NCI-H510A (cell line): Measurements from ENCODE around the gene EPHA6.
"Not testable (repeated sequence)": the region's sequence is repeated elsewhere in the genome, so short reads cannot be mapped to it uniquely, and the experiment has no call there.

ENCODE experiments used
- DNase-seq: peaks from one replicate; lab custom pipeline; 2025; lab: John Stamatoyannopoulos, UW

The EPHA6 gene

DNA sequence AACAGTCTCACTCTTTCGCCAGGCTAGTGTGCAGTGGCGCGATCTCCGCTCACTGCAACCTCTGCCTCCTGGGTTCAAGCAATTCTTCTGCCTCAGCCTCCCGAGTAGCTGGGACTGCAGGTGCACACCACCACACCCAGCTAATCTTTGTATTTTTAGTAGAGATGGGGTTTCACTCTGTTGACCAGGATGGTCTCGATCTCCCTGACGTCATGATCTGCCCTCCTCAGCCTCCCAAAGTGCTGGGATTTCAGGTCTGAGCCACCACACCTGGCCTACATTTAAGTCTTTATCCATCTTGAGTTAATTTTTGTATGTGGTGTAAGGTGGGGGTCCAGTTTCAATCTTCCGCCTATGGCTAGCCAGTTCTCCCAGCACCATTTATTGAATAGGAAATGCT lies 211.2 kb downstream of the EPHA6 start:
- DNase-seq: not testable (repeated sequence)

DNA sequence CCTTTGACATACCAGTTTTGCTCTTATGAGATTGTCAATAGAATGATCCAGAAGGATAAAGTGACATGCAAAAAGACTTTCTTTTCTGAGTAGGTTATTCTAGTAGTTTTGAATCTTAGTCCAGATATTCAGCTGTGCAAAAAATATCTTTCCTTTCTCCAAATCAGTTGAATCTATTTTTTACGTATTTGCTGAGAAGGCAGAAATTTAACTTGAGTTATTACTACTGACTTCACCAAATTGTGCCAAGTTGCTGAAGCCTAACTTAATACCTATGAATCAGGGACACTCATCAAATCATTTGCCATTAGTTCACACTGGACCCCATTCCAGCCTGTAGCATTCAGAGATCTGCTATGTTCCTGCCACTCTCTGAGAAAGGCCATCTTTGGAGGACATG lies 215.6 kb downstream of the EPHA6 start:
- no peak for DNase-seq

DNA sequence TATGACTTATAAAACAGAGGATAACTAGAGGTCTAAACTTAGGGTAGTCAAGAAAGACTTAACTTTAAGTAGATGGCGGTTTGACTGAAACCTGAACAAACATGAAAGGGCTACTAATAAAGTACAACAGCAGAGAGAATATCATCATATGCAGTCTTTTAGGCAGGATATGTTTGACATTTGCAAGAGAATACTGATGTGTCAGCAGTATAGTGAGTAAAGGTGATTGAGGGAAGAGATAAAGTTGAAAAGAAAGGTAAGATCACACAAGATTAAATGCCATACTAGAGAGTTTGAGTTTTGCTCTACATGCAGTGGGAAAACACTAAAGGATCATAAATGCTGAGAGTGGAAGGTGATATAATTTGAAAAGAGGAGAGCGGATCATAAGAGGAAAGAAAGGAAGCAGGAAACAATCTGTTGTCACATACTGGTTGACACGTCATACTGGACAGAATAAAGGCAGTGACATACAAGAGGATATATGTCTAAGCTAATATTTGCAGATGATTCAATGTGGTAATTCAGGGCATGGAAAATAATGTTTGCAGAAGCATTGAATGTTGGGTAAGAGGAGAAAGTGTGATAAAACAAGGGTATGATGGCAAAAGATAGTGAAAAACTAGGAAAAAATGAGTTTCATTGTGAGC lies 223.0 kb downstream of the EPHA6 start:
- peak; percentile 6 for DNase-seq

DNA sequence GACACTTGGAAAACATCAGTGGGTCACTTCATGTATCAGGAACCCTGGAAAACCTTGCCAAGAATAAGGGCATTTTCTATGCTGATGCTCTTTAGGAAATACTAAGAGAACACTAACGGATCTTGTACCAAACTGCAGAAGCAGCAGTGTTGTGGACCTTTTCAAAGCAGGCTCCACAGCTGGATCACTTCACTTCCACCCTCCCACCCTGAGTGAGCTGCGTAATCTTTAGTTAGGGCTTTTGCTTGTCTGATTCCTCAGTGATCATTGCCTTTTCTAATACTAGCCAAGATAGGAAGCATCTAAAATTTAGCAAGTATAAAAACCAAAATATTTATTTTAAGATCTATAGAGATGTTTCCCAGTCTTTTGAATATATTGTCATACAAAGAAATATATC lies 229.0 kb downstream of the EPHA6 start:
- no peak for DNase-seq

GRCh38 chr3:97057365-97057764 lies 243.0 kb downstream of the EPHA6 start:
- DNase-seq: no peak

GRCh38 chr3:97059168-97059567 lies 244.8 kb downstream of the EPHA6 start:
- no peak for DNase-seq

GRCh38 chr3:97066531-97066930 lies 252.1 kb downstream of the EPHA6 start:
- DNase-seq: no peak

DNA sequence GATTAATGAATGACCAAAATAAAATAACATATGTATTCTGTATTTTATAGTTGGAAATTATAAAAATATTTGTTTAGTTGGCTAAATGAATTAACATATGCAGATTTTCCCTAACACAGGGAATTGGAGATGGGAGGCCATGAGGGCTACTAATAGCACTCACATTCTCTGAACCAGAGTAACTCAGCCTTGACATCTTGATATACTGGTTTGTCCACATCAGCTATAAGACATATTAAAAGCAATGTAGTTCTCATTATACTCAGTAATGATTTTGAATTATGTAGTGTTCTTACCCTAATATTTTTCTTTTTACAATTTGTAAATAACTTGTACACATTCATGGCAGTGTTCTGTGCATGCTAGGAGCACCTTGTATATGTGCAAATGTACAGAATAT lies 255.9 kb downstream of the EPHA6 start:
- no peak for DNase-seq

GRCh38 chr3:97074546-97074945 lies 260.2 kb downstream of the EPHA6 start:
- DNase-seq: no peak

- DNase-seq: no peak
These were observed 262.3 kb downstream of the EPHA6 start for GRCh38 chr3:97076673-97077072.

GRCh38 chr3:97089621-97090020 lies 275.2 kb downstream of the EPHA6 start:
- no peak for DNase-seq

DNA sequence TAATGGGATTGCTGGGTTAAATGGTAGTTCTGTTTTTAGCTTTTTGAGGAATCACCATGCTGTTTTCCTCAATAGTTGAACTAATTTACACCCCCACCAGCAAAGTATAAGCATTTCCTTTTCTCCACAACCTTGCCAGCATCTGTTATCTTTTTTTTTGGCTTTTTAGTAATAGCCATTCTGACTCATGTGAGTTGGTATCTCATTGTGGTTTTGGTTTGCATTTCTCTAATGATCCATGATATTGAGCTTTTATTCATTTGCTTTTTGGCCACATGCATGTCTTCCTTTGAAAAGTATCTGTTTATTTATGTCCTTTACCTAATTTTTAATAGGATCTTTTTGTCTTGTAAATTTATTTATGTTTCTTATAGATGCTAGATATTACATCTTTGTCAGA lies 288.2 kb downstream of the EPHA6 start:
- no peak for DNase-seq

DNA sequence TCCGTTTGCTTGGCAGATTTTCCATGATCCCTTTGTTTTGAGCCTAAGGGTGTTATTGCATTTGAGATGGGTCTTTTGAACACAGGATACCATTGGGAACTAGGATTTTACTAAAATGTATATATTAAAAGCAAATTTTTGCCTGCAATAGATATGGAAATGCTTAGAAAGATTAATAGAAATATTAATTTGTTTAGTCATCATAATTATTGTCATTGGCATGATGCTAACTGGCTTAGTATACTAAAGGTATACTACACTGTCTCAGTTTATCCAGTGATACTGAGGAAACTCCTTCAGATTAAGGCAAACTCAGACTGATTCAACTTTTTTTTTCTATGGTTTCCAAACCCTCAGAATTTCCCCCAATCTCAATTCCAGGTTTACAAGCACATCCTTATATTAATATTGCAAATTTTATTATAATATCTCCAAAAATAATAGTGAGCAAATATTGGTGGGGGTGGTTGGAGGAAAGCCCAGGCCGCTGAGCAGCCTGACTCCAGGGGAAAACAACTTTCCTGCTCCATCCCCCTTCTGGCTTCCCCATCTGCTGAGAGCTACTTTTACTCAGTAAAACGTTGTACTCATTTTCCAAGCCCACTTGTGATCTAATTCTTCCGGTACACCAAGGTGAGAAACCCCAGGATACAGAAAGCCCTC lies 291.7 kb downstream of the EPHA6 start:
- no peak for DNase-seq

GRCh38 chr3:97106652-97106989 lies 292.2 kb downstream of the EPHA6 start:
- no peak for DNase-seq

DNA sequence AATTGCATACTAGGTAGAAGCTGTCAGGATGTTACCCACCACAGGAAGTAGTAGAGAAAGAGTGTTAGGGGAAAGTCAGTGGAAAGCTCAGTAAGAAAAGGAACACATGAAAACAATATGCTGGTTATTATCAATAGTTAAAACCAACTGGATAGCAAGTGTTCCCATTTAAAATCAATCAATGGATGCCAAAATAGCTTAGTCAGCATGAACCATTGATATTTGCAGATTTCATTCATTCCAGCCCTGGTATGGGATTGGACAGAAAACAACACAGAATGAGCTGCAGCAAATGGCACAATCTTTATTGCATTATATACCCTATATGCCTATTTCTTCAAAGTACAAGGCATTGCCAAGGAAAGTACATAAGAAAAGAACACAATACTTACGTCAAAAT lies 293.7 kb downstream of the EPHA6 start:
- DNase-seq: no peak

GRCh38 chr3:97111244-97111643 lies 296.9 kb downstream of the EPHA6 start:
- no peak for DNase-seq

GRCh38 chr3:97121386-97121785 lies 307.0 kb downstream of the EPHA6 start:
- DNase-seq: peak; percentile 20

DNA sequence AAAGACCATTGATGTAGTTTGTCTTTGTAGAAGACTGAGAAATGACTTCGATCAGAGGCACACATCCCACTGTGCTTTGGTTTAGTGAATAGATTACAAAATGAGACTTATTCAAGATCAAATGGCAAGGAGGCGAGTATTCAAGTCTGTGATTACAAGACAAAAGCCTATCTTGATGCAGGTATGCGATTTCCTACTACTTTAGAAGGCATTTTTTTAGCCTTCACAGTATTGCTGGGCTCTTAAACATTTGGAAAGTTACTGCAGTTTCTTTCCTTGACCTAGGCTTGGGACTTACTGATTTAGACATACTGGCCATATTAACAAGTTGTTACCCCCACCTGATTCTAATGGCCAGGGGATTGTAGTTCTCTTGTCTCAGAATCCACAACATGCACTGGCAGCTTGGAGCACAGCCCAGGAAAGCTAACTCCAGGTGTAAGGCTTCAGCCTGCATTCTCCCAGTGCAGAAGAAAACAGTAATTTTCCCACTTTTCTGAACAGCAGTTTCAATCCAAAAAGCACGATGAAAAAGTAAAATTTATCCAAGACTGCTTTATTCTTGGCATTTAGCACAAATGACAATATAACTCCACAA lies 311.6 kb downstream of the EPHA6 start:
- DNase-seq: no peak

GRCh38 chr3:97131476-97131875 lies 317.1 kb downstream of the EPHA6 start:
- no peak for DNase-seq

DNA sequence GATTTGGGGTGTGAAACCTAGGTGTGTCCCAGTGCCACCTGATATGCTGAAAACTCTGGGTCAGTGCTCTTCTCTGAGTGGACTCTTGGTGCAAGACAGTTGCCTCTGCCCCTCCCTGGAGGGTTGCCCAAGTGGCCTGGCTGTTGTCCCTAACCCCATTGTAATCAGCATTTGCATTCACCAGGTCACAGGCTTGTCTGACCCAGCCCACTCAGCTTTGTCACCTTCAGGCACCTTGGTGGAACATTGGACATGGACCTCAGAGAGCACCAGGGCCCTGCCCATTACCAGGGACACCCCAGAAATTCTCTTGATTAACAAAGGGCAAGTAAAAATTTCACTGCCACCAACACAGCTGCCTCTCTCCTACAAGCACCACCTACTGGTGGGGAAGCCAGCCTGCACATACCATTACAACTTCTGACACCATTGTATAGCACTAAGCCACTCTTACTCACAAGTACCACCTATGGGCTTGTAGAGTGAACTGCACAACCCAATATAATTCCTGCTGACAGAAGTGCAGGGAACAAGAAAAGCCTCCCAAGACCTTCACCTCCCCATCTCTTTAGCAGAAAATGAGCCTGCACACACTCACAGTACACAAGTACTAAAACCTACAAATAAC lies 324.6 kb downstream of the EPHA6 start:
- DNase-seq: no peak

GRCh38 chr3:97148931-97149330 lies 334.5 kb downstream of the EPHA6 start:
- DNase-seq: no peak

DNA sequence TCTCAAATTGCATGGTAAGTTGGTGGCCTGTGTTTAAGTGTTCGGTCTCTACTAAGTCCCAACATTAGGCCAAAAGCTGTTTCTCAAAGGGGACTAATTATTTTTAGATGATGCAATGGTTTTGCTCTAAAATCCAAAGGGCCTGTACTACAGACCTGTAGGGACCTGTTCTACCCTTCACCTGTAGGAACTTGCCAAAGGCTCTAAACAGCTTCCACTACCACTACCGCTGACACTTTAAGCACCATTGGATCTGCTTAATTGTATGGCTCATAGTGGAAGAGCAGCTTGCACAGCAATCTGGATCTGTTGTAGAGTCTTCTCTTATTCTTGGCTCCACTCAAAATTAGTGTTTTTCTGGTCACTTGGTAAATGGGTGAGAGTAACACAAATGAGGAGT lies 346.8 kb downstream of the EPHA6 start:
- DNase-seq: no peak

DNA sequence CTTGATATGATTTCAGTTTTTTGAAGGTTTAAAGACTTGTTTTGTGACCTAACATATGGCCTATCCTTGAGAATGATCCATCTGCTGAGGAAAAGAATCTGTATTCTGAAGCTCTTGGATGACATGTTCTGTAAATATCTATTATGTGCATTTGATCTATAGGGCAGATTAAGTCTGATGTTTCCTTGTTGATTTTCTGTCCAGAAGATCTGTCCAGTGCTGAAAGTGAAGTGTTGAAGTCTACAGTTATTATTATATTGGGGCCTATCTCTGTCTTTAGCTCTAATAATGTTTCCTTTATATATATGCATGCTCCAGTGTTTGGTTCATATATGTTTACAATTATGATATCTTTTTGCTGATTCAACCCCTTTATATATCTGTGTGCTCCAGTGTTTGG lies 362.8 kb downstream of the EPHA6 start:
- no peak for DNase-seq
